Lower lobe of right lung (tissue), 2 donors: ENCODE results near the gene GPSM3. TPM values are rescaled to one million over a fixed set of nuclear protein-coding genes. Genes with fewer than 3 reads are reported as not detected.

ENCODE experiments used
- ATAC-seq, 2 donors: fragments of 200-7000 bp; cut with Tn5 transposase; one replicate each; pipeline ENCODE4 v1.9.1; 2020 to 2022; ENCODE audit warnings: mild to moderate bottlenecking in 2 of 2, moderate library complexity in 2 of 2
- DNase-seq: peaks from one replicate; pipeline ENCODE4 v3.0.0-alpha.2; 2020
- H3K27ac ChIP-seq: fragments of 200-600 bp; one replicate; pipeline ENCODE4 v1.8.0; 2022
- H3K27me3 ChIP-seq: fragments of 200-600 bp; one replicate; pipeline ENCODE4 v1.8.0; 2022; ENCODE audit warnings: low read depth
- H3K36me3 ChIP-seq: fragments of 200-600 bp; one replicate; pipeline ENCODE4 v1.8.0; 2022; ENCODE audit warnings: mild to moderate bottlenecking
- H3K4me1 ChIP-seq: fragments of 200-600 bp; one replicate; pipeline ENCODE4 v1.8.0; 2022
- H3K4me3 ChIP-seq: fragments of 200-600 bp; one replicate; pipeline ENCODE4 v1.8.0; 2022; ENCODE audit warnings: mild to moderate bottlenecking
- H3K9me3 ChIP-seq: fragments of 200-600 bp; one replicate; pipeline ENCODE4 v1.8.0; 2022
- intact Hi-C: fragments of 100-400 bp; cut with DNase I; formaldehyde crosslinking; loops from one replicate; pipeline ENCODE4 v1.11.0; 2022
- total RNA-seq: library from RNA; stranded (reverse); fragmentation: NEBNext Ultra II Directional; extraction: Animal tissue kit (Norgen Biotek cat#: 25700); gene quantifications from one replicate; pipeline ENCODE4 v1.2.1, GENCODE V29; 2021
- TF ChIP-seq, protein P1 (sequence below): fragments of 200-600 bp; IDR thresholded peaks from one replicate; pipeline ENCODE4 v1.8.0; 2022; ENCODE audit warnings: antibody characterized with exemption, mild to moderate bottlenecking
- donor health status: DM: no; HTN: yes; CAD: no; lungs with severe emphysema.

GPSM3 gene
- total RNA-seq, 1 donor from 2014 or later = 76.2 TPM

DNA sequence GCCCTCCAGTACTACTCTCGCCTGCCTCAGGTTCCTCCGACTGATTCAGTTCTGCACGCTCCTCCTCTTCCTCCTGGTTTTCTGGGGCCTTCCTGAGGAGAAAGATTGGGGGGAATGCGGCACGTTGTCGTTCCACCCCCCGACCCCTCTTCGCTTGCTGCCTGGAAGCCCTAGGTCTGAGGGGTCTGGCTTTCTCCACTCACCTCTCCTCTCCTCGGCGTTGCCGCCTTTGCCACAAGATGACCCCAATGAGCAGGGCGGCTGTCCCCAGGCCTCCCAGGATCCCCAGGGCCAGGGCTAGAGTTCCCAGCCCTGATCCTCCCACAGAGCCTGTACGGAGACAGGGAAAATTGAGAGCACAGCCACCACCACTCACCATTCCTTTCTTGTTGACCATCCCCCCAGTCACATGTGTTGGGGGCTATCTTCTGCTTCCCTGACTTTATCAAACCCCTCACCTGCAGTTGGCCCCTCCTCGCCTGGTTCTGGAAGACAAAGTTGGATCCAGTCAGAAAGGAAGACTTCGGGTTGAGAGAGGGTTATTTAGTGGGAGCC lies 11.2 kb downstream of the GPSM3 start:
- Histone ChIP-seq H3K27me3 (no peaks in the 10 kb centered on the region), H3K9me3 (no peaks in the 10 kb centered on the region), H3K27ac (peak overlapping the region; percentile 21), H3K4me3 (peak overlapping the region; percentile 17), H3K4me1 (peaks cover 41% of the 10 kb centered on the region), H3K36me3 (peaks cover 37% of the 10 kb centered on the region)
- no peak for DNase-seq
- TF ChIP-seq, protein P1, sequence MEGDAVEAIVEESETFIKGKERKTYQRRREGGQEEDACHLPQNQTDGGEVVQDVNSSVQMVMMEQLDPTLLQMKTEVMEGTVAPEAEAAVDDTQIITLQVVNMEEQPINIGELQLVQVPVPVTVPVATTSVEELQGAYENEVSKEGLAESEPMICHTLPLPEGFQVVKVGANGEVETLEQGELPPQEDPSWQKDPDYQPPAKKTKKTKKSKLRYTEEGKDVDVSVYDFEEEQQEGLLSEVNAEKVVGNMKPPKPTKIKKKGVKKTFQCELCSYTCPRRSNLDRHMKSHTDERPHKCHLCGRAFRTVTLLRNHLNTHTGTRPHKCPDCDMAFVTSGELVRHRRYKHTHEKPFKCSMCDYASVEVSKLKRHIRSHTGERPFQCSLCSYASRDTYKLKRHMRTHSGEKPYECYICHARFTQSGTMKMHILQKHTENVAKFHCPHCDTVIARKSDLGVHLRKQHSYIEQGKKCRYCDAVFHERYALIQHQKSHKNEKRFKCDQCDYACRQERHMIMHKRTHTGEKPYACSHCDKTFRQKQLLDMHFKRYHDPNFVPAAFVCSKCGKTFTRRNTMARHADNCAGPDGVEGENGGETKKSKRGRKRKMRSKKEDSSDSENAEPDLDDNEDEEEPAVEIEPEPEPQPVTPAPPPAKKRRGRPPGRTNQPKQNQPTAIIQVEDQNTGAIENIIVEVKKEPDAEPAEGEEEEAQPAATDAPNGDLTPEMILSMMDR = no peak
- intact Hi-C loops = no loop called here
- ATAC-seq = no peak

DNA sequence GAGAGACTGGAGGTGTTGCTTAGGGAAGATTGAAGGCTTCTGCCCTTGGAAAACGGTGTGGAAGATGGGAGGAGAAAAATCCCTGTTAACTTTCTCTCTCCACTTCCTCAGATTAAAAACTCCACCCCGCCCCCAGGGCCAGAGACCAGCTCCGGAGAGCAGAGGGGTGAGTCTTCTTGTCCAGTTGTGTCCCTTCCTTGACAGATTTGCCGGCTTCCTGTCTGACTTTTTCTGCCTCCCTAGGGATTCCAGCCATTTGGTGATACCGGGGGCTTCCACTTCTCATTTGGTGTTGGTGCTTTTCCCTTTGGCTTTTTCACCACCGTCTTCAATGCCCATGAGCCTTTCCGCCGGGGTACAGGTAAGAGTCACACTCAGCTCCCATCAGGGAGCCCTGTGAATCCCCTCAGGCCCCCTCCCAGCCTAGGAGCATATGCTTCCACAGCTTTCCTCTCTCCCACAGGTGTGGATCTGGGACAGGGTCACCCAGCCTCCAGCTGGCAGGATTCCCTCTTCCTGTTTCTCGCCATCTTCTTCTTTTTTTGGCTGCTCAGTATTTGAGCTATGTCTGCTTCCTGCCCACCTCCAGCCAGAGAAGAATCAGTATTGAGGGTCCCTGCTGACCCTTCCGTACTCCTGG lies 12.6 kb downstream of the GPSM3 start:
- TF ChIP-seq, protein P1 = no peak
- no peak overlapping the region for H3K27ac ChIP-seq

DNA sequence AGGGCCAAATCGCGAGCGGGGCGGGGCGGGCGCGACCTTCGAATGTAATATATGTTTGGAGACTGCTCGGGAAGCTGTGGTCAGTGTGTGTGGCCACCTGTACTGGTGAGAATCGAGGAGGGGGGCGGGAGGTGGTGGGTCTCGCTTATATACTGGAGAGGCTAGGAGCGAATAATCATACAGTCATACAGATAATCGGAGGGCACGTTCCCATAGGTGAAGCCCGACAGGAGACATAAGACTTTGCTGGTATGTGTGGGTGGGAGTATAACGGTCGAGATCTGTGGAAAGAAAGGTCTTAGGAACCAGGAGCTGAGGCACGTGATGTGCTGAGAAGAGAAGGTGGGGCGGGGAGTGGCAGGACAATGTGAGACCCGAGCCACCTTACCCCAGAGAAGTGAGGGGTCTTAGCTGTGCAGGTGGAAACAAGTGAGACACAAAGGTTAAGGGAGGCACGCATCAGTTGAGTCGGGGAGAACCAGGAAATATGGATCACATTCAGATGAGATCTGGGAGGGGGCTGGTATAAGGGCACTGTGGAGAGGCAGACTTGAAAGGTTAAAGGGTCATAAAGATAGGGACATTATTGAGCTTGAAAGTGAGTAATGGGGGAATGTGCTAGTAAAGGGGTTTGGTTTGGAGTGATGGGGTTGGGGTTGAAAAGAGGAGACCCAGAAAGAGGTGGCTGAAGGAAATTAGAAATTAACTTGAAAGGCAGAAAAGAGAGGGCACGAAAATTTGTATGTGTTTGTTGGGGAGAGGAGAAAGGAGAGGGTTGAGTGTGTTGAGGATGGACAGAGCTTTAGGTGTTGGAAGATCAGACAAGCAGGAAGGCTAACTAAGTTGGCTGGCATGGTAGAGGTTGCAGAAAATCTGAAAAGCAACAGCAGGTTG lies 13.6 kb downstream of the GPSM3 start:
- Histone ChIP-seq H3K27ac (peak overlapping the region; percentile 94), H3K9me3 (no peaks in the 10 kb centered on the region), H3K36me3 (peaks cover 34% of the 10 kb centered on the region), H3K27me3 (no peaks in the 10 kb centered on the region), H3K4me1 (peaks cover 48% of the 10 kb centered on the region), H3K4me3 (peak overlapping the region; percentile 76)
- no peak for DNase-seq
- intact Hi-C loops = no loop called here
- ATAC-seq = no peak
- TF ChIP-seq, protein P1 = no peak

More for the DNA sequence above, 12.6 kb downstream of the GPSM3 start:
- peaks cover 50% of the 10 kb centered on the region for H3K4me1 ChIP-seq
- no peak for DNase-seq
- no peak for ATAC-seq
- no peaks in the 10 kb centered on the region for H3K27me3 ChIP-seq
- no peaks in the 10 kb centered on the region for H3K9me3 ChIP-seq
- intact Hi-C loops = no loop called here
- H3K4me3 ChIP-seq = peak overlapping the region; percentile 76
- peaks cover 34% of the 10 kb centered on the region for H3K36me3 ChIP-seq

DNA sequence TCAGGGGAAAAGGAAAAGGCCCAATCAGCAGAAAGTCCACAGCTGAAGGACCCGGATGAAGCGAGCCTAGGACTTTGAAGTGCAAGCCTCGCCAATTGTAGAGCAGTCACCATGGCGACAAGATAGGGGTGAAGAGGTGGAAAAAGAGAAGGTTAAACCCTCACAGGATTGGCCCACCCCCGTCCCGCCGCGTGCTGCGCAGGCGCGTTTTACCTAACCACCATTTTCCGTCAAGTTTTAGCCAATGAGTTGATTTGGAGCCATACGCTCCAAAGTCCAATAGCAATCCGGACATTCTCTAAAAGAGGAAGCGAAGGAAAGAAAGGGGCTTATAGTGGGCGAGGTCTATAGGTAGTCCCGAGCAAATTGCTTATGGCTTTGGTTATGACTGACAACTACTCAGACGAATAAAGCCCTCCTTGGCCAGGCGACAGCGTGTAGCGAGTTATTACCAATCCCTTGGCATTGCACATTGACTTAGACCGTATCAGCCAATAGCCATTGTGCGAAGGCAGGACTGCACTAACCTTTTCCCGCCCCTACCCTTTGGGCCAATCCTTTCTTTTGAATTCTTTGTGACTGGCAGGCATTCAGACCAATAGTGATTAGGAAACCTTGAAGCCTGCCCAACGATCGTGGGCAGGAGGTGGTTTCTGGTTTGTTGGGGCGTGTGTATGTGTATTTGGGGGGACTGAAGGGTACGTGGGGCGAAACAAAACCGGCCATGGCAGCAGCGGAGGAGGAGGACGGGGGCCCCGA lies 14.5 kb downstream of the GPSM3 start, which contains the start of gene RNF5:
Gene RNF5, plus strand, starts transcription at position 618 of the 759 bp plus-strand sequence. Its CDS starts 107 bp downstream, at position 725.
- DNase-seq = peak; percentile 97
- H3K4me1 ChIP-seq = peaks cover 45% of the 10 kb centered on the region
- intact Hi-C loops = no loop called here
- TF ChIP-seq, protein P1 = no peak
- ATAC-seq = peak; percentile 87 to 92
- no peaks in the 10 kb centered on the region for H3K9me3 ChIP-seq
- H3K4me3 ChIP-seq = peak within 1 kb of the TSS; percentile 76
- peaks cover 28% of the 10 kb centered on the region for H3K36me3 ChIP-seq
- peak within 1 kb of the TSS; percentile 94 for H3K27ac ChIP-seq
- H3K27me3 ChIP-seq = no peaks in the 10 kb centered on the region

DNA sequence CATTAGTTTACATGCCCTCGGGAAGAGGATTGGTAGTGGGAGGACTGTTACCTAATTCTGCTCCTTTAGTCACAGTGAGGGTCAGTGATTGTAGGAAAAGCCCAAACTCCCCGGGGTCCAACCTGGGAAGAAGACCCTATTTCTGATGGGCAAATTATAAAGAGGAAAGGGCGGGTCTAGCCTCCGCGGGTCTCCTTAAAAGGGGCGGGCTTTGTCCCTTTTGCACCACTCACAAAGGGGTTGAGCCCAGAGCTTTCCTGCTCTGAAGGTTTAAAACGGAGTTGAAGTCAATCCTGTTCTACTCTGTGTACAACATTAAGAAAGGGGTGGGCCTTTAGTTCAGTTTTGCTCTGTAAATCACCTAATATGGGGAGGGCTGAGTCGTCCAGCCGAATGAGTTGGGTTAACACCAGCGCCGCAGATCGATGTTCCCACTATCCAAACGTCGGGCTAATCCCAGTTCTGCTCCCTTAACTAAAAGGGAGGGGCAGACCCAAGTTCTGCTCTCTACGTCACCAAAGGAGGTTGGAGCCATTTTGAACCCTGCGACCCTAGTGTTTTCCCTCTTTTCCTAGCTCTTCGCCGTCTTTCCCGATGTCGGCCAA lies 15.2 kb downstream of the GPSM3 start:
- ATAC-seq = peak; percentile 16 to 28
- Histone ChIP-seq H3K36me3 (peaks cover 22% of the 10 kb centered on the region), H3K27me3 (no peaks in the 10 kb centered on the region), H3K9me3 (no peaks in the 10 kb centered on the region), H3K27ac (peak overlapping the region; percentile 94), H3K4me1 (peaks cover 45% of the 10 kb centered on the region), H3K4me3 (peak overlapping the region; percentile 76)
- intact Hi-C loops = no loop called here
- TF ChIP-seq, protein P1 = no peak
- DNase-seq = no peak
